ENCODE results near the gene LRP6. TPM values are rescaled to one million over a fixed set of nuclear protein-coding genes. Genes with fewer than 3 reads are reported as not detected.
"Not testable (repeated sequence)": the region's sequence is repeated elsewhere in the genome, so short reads cannot be mapped to it uniquely, and the experiment has no call there.

LRP6 gene
- polyA plus RNA-seq, 4 donors = 2.2 to 23.6 (median 4.1) TPM

DNA sequence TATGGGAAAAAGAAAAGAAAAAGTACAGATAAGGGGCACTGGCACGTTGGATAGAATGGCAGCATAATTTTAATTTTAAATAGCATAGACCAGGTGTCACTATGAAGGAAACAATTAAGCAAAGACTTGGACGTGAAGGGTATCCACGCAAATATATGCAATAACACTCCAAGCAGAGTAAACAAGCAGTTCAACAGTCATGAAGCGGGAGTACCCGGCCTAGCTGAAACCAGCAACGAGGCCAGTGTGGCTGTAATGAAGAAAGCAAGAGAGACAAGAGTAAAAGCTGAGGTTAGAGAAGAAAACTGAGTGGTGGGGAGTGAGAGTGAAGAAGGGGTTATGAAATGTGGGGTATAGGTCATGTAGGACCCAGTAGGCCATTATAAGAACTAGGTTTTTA lies 110.7 kb downstream of the LRP6 start:
- no peak overlapping the region for H3K27ac ChIP-seq (ENCODE audit: low read depth in 1 of 3, low read length in 2 of 3)
- 68 to 83% (median 82%) methylated on average over 6 of the region's 6 CpGs for WGBS, 3 donors
- no peak overlapping the region for H3K4me3 ChIP-seq (ENCODE audit: low read depth in 1 of 3, low read length in 3 of 3)
- H3K27me3 ChIP-seq (ENCODE audit: control insufficient read depth in 3 of 3, insufficient read depth in 3 of 3, low read length in 3 of 3) = no peaks in the 10 kb centered on the region
- no peaks in the 10 kb centered on the region for H3K9me3 ChIP-seq (ENCODE audit: control insufficient read depth in 2 of 2, insufficient read depth in 1 of 2, low read depth in 1 of 2, low read length in 1 of 2)
- peaks cover 0 to 24% (median 6%) of the 10 kb centered on the region in 3 donors for H3K36me3 ChIP-seq (ENCODE audit: control insufficient read depth in 3 of 3, insufficient read depth in 2 of 3, low read depth in 1 of 3, low read length in 3 of 3)
- DNase-seq (no peak), FAIRE-seq (no peak)
- H3K4me1 ChIP-seq (ENCODE audit: control insufficient read depth in 3 of 3, insufficient read depth in 2 of 3, low read depth in 1 of 3, low read length in 2 of 3) = no peaks in the 10 kb centered on the region

DNA sequence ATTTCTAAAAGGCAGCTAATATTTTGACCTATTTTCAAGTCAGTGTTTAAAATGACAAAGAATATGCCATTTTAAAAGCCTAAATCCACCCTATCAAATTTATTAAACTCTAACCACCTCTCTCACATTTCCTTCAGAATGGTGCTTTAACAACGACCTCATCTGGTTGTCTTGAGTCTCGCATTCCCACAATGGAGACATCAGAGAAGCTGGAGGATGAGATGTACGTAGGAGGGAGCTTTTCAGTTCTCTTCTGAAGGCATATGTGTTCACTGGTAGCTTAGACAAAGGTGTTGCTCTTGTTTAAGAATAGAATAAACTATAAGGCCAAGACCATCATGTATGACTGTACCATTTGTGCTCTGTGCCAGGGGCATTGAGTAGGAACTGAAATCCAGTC lies 113.2 kb downstream of the LRP6 start:
- H3K36me3 ChIP-seq (ENCODE audit: control insufficient read depth in 3 of 3, insufficient read depth in 2 of 3, low read depth in 1 of 3, low read length in 3 of 3) = peaks cover 3 to 24% (median 13%) of the 10 kb centered on the region in 3 donors
- H3K27me3 ChIP-seq (ENCODE audit: control insufficient read depth in 3 of 3, insufficient read depth in 3 of 3, low read length in 3 of 3) = no peaks in the 10 kb centered on the region
- H3K9me3 ChIP-seq (ENCODE audit: control insufficient read depth in 2 of 2, insufficient read depth in 1 of 2, low read depth in 1 of 2, low read length in 1 of 2) = no peaks in the 10 kb centered on the region
- 81 to 95% (median 87%) methylated on average over 3 of the region's 3 CpGs for WGBS, 3 donors
- no peaks in the 10 kb centered on the region for H3K4me1 ChIP-seq (ENCODE audit: control insufficient read depth in 3 of 3, insufficient read depth in 2 of 3, low read depth in 1 of 3, low read length in 2 of 3)
- H3K27ac ChIP-seq (ENCODE audit: low read depth in 1 of 3, low read length in 2 of 3) = no peak overlapping the region
- H3K4me3 ChIP-seq (ENCODE audit: low read depth in 1 of 3, low read length in 3 of 3) = no peak overlapping the region
- no peak for FAIRE-seq
- DNase-seq = no peak

DNA sequence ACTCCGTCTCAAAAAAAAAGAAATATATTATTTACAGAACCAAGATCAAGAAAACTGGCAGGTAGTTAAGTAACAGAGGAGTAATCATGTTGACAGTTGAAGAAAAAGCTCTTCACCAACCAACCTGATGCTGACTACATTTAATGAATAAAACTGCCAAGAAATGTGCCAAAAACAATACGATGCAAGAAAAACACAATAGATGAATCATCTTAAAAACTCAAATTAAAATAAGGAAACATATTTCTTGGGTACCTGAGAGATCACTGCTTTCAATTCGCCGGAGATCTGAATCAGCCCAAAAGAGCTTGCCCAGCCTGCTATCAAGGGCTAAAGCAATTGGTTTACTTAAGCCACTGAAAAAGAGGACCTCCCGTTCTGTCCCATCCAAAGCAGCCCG lies 119.7 kb downstream of the LRP6 start:
- Histone ChIP-seq H3K36me3 (ENCODE audit: control insufficient read depth in 3 of 3, insufficient read depth in 2 of 3, low read depth in 1 of 3, low read length in 3 of 3) (peaks cover 5 to 22% (median 11%) of the 10 kb centered on the region in 3 donors), H3K4me3 (ENCODE audit: low read depth in 1 of 3, low read length in 3 of 3) (no peak overlapping the region), H3K4me1 (ENCODE audit: control insufficient read depth in 3 of 3, insufficient read depth in 2 of 3, low read depth in 1 of 3, low read length in 2 of 3) (no peaks in the 10 kb centered on the region), H3K27ac (ENCODE audit: low read depth in 1 of 3, low read length in 2 of 3) (no peak overlapping the region), H3K27me3 (ENCODE audit: control insufficient read depth in 3 of 3, insufficient read depth in 3 of 3, low read length in 3 of 3) (no peaks in the 10 kb centered on the region), H3K9me3 (ENCODE audit: control insufficient read depth in 2 of 2, insufficient read depth in 1 of 2, low read depth in 1 of 2, low read length in 1 of 2) (no peaks in the 10 kb centered on the region)
- DNase-seq (no peak), FAIRE-seq (no peak)
- WGBS, 3 donors = 91 to 94% (median 94%) methylated on average over 6 of the region's 6 CpGs

DNA sequence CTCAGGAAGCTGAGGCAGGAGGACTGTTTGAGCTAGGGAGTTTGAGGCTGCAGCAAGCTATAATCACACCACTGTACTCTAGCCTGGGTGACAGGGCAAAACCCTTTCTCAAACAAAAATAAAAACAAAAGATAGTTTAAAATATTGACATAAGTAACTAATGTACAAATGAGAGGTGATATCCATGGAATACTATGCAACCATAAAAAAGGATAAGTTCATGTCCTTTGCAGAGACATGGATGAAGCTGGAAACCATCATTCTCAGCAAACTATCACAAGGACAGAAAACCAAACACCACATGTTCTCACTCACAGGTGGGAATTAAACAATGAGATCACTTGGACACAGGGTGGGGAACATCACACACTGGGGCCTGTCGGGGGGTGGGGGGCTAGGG lies 122.3 kb downstream of the LRP6 start:
- not testable (repeated sequence) for FAIRE-seq; DNase-seq; H3K27me3 ChIP-seq (ENCODE audit: control insufficient read depth in 3 of 3, insufficient read depth in 3 of 3, low read length in 3 of 3); H3K4me1 ChIP-seq (ENCODE audit: control insufficient read depth in 3 of 3, insufficient read depth in 2 of 3, low read depth in 1 of 3, low read length in 2 of 3); H3K9me3 ChIP-seq (ENCODE audit: control insufficient read depth in 2 of 2, insufficient read depth in 1 of 2, low read depth in 1 of 2, low read length in 1 of 2); H3K27ac ChIP-seq (ENCODE audit: low read depth in 1 of 3, low read length in 2 of 3); H3K4me3 ChIP-seq (ENCODE audit: low read depth in 1 of 3, low read length in 3 of 3)
- peaks cover 5 to 19% (median 7%) of the 10 kb centered on the region in 3 donors for H3K36me3 ChIP-seq (ENCODE audit: control insufficient read depth in 3 of 3, insufficient read depth in 2 of 3, low read depth in 1 of 3, low read length in 3 of 3)
- 31 to 67% (median 47%) methylated on average over 1 of the region's 1 CpG for WGBS, 3 donors

GRCh38 chr12:12141000-12141399 lies 125.8 kb downstream of the LRP6 start:
- Histone ChIP-seq H3K27me3 (ENCODE audit: control insufficient read depth in 3 of 3, insufficient read depth in 3 of 3, low read length in 3 of 3) (no peaks in the 10 kb centered on the region), H3K27ac (ENCODE audit: low read depth in 1 of 3, low read length in 2 of 3) (no peak overlapping the region), H3K4me1 (ENCODE audit: control insufficient read depth in 3 of 3, insufficient read depth in 2 of 3, low read depth in 1 of 3, low read length in 2 of 3) (no peaks in the 10 kb centered on the region), H3K36me3 (ENCODE audit: control insufficient read depth in 3 of 3, insufficient read depth in 2 of 3, low read depth in 1 of 3, low read length in 3 of 3) (peaks cover 0 to 7% (median 0%) of the 10 kb centered on the region in 3 donors), H3K9me3 (ENCODE audit: control insufficient read depth in 2 of 2, insufficient read depth in 1 of 2, low read depth in 1 of 2, low read length in 1 of 2) (no peaks in the 10 kb centered on the region), H3K4me3 (ENCODE audit: low read depth in 1 of 3, low read length in 3 of 3) (no peak overlapping the region)
- DNase-seq (no peak), FAIRE-seq (no peak)

GRCh38 chr12:12138203-12139154 lies 128.4 kb downstream of the LRP6 start:
- Histone ChIP-seq H3K27me3 (ENCODE audit: control insufficient read depth in 3 of 3, insufficient read depth in 3 of 3, low read length in 3 of 3) (no peaks in the 10 kb centered on the region), H3K9me3 (ENCODE audit: control insufficient read depth in 2 of 2, insufficient read depth in 1 of 2, low read depth in 1 of 2, low read length in 1 of 2) (no peaks in the 10 kb centered on the region), H3K36me3 (ENCODE audit: control insufficient read depth in 3 of 3, insufficient read depth in 2 of 3, low read depth in 1 of 3, low read length in 3 of 3) (peaks cover 0 to 10% (median 0%) of the 10 kb centered on the region in 3 donors), H3K27ac (ENCODE audit: low read depth in 1 of 3, low read length in 2 of 3) (no peak overlapping the region), H3K4me3 (ENCODE audit: low read depth in 1 of 3, low read length in 3 of 3) (no peak overlapping the region), H3K4me1 (ENCODE audit: control insufficient read depth in 3 of 3, insufficient read depth in 2 of 3, low read depth in 1 of 3, low read length in 2 of 3) (no peaks in the 10 kb centered on the region)
- WGBS, 3 donors = 32 to 65% (median 33%) methylated on average over 3 of the region's 3 CpGs
- peak in 1 of 2 donors; percentile 44 for DNase-seq
- no peak for FAIRE-seq

DNA sequence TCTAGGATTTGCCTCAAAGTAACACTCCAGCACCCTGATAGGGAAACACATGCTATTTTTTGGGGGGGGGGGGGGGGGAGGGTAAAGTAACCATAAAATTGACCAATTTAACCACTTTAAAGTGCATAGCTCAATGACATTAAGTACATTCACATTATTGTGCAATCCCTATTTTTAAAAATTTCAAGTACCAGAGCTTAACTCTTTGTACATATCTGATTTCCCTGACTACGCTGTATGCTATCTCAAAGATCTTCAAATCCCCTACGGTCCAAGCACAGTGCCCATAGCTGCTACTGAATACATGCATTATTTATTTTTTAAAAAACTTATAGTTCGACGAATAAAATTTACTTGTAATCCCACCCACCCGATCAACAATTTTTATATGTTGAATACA lies 133.1 kb downstream of the LRP6 start:
- H3K4me3 ChIP-seq (ENCODE audit: low read depth in 1 of 3, low read length in 3 of 3) = no peak overlapping the region
- DNase-seq (no peak), FAIRE-seq (no peak)
- WGBS, 3 donors = 95 to 98% (median 96%) methylated on average over 5 of the region's 5 CpGs
- H3K27ac ChIP-seq (ENCODE audit: low read depth in 1 of 3, low read length in 2 of 3) = no peak overlapping the region
- no peaks in the 10 kb centered on the region for H3K27me3 ChIP-seq (ENCODE audit: control insufficient read depth in 3 of 3, insufficient read depth in 3 of 3, low read length in 3 of 3)
- H3K9me3 ChIP-seq (ENCODE audit: control insufficient read depth in 2 of 2, insufficient read depth in 1 of 2, low read depth in 1 of 2, low read length in 1 of 2) = no peaks in the 10 kb centered on the region
- H3K4me1 ChIP-seq (ENCODE audit: control insufficient read depth in 3 of 3, insufficient read depth in 2 of 3, low read depth in 1 of 3, low read length in 2 of 3) = no peaks in the 10 kb centered on the region
- H3K36me3 ChIP-seq (ENCODE audit: control insufficient read depth in 3 of 3, insufficient read depth in 2 of 3, low read depth in 1 of 3, low read length in 3 of 3) = peaks cover 0 to 20% (median 0%) of the 10 kb centered on the region in 3 donors

DNA sequence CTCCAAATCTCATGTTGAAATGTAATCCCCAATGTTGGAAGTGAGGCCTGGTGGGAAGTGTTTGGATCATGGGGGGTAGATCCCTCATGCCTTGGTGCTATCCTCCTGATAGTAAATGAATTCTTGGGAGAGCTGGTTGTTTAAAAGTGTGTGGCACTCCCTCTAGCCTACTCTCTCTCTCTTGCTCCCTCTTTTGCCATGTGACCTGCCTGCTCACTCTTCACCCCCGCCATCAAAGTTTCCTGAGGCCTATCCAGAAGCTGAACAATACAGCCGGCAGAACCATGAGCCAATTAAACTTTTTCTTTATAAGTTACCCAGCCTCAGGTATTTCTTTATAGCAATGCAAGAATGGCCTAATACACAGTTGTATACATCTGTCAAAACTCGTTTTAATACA lies 133.6 kb downstream of the LRP6 start:
- Histone ChIP-seq H3K4me3 (ENCODE audit: low read depth in 1 of 3, low read length in 3 of 3) (no peak overlapping the region), H3K36me3 (ENCODE audit: control insufficient read depth in 3 of 3, insufficient read depth in 2 of 3, low read depth in 1 of 3, low read length in 3 of 3) (peaks cover 0 to 20% (median 0%) of the 10 kb centered on the region in 3 donors), H3K27me3 (ENCODE audit: control insufficient read depth in 3 of 3, insufficient read depth in 3 of 3, low read length in 3 of 3) (no peaks in the 10 kb centered on the region), H3K27ac (ENCODE audit: low read depth in 1 of 3, low read length in 2 of 3) (no peak overlapping the region), H3K4me1 (ENCODE audit: control insufficient read depth in 3 of 3, insufficient read depth in 2 of 3, low read depth in 1 of 3, low read length in 2 of 3) (no peaks in the 10 kb centered on the region), H3K9me3 (ENCODE audit: control insufficient read depth in 2 of 2, insufficient read depth in 1 of 2, low read depth in 1 of 2, low read length in 1 of 2) (no peaks in the 10 kb centered on the region)
- no peak for FAIRE-seq
- DNase-seq = no peak
- 81 to 93% (median 81%) methylated on average over 3 of the region's 3 CpGs for WGBS, 3 donors
